IPS-18c (cell line): ENCODE results near the gene PRR3.
"Not testable (repeated sequence)": the region's sequence is repeated elsewhere in the genome, so short reads cannot be mapped to it uniquely, and the experiment has no call there.

Experiments
- H3K4me3 ChIP-seq: 2 replicates; pipeline ENCODE4 v1.7.0; 2013; ENCODE audit warnings: low read depth, mild to moderate bottlenecking, low read length, moderate library complexity; ENCODE audit not compliant: insufficient read depth
- H3K9me3 ChIP-seq: one replicate; pipeline ENCODE4 v1.6.1; 2013; ENCODE audit warnings: mild to moderate bottlenecking, low read length, moderate library complexity; ENCODE audit not compliant: control insufficient read depth, insufficient read depth

PRR3 gene

GRCh38 chr6:30529349-30529875, 27.7 kb upstream of the PRR3 start:
- not testable (repeated sequence) for H3K9me3 ChIP-seq, H3K4me3 ChIP-seq

GRCh38 chr6:30530014-30530413, 27.1 kb upstream of the PRR3 start:
- Histone ChIP-seq H3K4me3 (no peak overlapping the region), H3K9me3 (no peaks in the 10 kb centered on the region)

- Histone ChIP-seq H3K9me3 (no peaks in the 10 kb centered on the region), H3K4me3 (no peak overlapping the region)
Observed at GRCh38 chr6:30533460-30534294, 23.4 kb upstream of the PRR3 start.

- Histone ChIP-seq H3K9me3 (no peaks in the 10 kb centered on the region), H3K4me3 (no peak overlapping the region)
Observed at GRCh38 chr6:30537931-30538330, 19.2 kb upstream of the PRR3 start.

- peak overlapping the region; percentile 54 for H3K4me3 ChIP-seq
- H3K9me3 ChIP-seq: peaks cover 2% of the 10 kb centered on the region
Observed at GRCh38 chr6:30541515-30542403, 15.3 kb upstream of the PRR3 start.

- Histone ChIP-seq H3K4me3 (no peak overlapping the region), H3K9me3 (peaks cover 2% of the 10 kb centered on the region)
Observed at GRCh38 chr6:30542404-30542725, 14.7 kb upstream of the PRR3 start.

- Histone ChIP-seq H3K4me3 (no peak overlapping the region), H3K9me3 (peaks cover 2% of the 10 kb centered on the region)
Observed at GRCh38 chr6:30542915-30543314, 14.2 kb upstream of the PRR3 start.

GRCh38 chr6:30543821-30544220, 13.3 kb upstream of the PRR3 start:
- no peak overlapping the region for H3K4me3 ChIP-seq
- H3K9me3 ChIP-seq: peaks cover 2% of the 10 kb centered on the region

- no peak overlapping the region for H3K4me3 ChIP-seq
- H3K9me3 ChIP-seq: peaks cover 4% of the 10 kb centered on the region
Observed at GRCh38 chr6:30544666-30545272, 12.3 kb upstream of the PRR3 start.

- H3K4me3 ChIP-seq: no peak overlapping the region
- peaks cover 4% of the 10 kb centered on the region for H3K9me3 ChIP-seq
Observed at GRCh38 chr6:30547454-30547853, 9.6 kb upstream of the PRR3 start.

- peaks cover 4% of the 10 kb centered on the region for H3K9me3 ChIP-seq
- no peak overlapping the region for H3K4me3 ChIP-seq
Observed at GRCh38 chr6:30548375-30548774, 8.7 kb upstream of the PRR3 start.

- no peaks in the 10 kb centered on the region for H3K9me3 ChIP-seq
Observed at GRCh38 chr6:30554404-30554803, 2.7 kb upstream of the PRR3 start.

GRCh38 chr6:30554962-30555815, 1.9 kb upstream of the PRR3 start:
- H3K9me3 ChIP-seq: no peaks in the 10 kb centered on the region
- peak overlapping the region; percentile 93 for H3K4me3 ChIP-seq

More at GRCh38 chr6:30554404-30554803, 2.7 kb upstream of the PRR3 start:
- H3K4me3 ChIP-seq: peak overlapping the region; percentile 93; the same call in 1 of the 2 replicates

GRCh38 chr6:30555816-30556065, 1.4 kb upstream of the PRR3 start:
- Histone ChIP-seq H3K9me3 (no peaks in the 10 kb centered on the region), H3K4me3 (peak overlapping the region; percentile 93)

GRCh38 chr6:30556066-30556905, 809 bp upstream of the PRR3 start, which contains the start of gene GNL1:
Gene GNL1, minus strand, starts transcription at chr6:30556489. Its CDS starts 286 bp downstream, at chr6:30556203.
- peak within 1 kb of the TSS; percentile 93 for H3K4me3 ChIP-seq
- no peaks in the 10 kb centered on the region for H3K9me3 ChIP-seq

GRCh38 chr6:30557683-30557981, 537 bp downstream of the PRR3 start:
- Histone ChIP-seq H3K9me3 (no peaks in the 10 kb centered on the region), H3K4me3 (peak overlapping the region; percentile 93)
